K562 (cell line): ENCODE data around the gene MRPS6. TPM values are rescaled to one million over a fixed set of nuclear protein-coding genes. Genes with fewer than 3 reads are reported as not detected.

ENCODE experiments used
- CHCHD3 ChIP-seq: fragments of 250-450 bp; sonication (Bioruptor Pico); IDR thresholded peaks from 2 replicates; pipeline ENCODE4 v2.1.2; 2022; ENCODE audit warnings: mild to moderate bottlenecking
- CTBP1 ChIP-seq: fragments of 450-650 bp; IDR thresholded peaks from 2 replicates; pipeline ENCODE4 v1.6.1; 2016; ENCODE audit warnings: borderline replicate concordance
- ELF4 ChIP-seq: fragments of 450-650 bp; formaldehyde crosslinking; IDR thresholded peaks from 2 replicates; pipeline ENCODE4 v1.4.0; 2022; ENCODE audit warnings: missing genetic modification characterization
- HDAC2 ChIP-seq: fragments of 450-650 bp; IDR thresholded peaks from 2 replicates; pipeline ENCODE4 v1.6.1; 2016; ENCODE audit warnings: mild to moderate bottlenecking
- L3MBTL2 ChIP-seq: fragments of 450-650 bp; IDR thresholded peaks from 2 replicates; pipeline ENCODE4 v1.6.1; 2016; ENCODE audit warnings: mild to moderate bottlenecking, moderate library complexity
- MBD2 ChIP-seq: sonication (generic); IDR thresholded peaks from 2 replicates; pipeline ENCODE4 v1.6.1; 2016; ENCODE audit warnings: low read depth, borderline replicate concordance
- PHF20 ChIP-seq: fragments of 450-650 bp; IDR thresholded peaks from 2 replicates; pipeline ENCODE4 v1.6.1; 2018; ENCODE audit not compliant: partially characterized antibody
- POLR2AphosphoS5 ChIP-seq: IDR thresholded peaks from 2 replicates; pipeline ENCODE4 v1.6.1; 2011; ENCODE audit warnings: mild to moderate bottlenecking, low read depth, low read length, moderate library complexity; ENCODE audit not compliant: control insufficient read depth, insufficient read depth
- RAD51 ChIP-seq: fragments of 450-650 bp; IDR thresholded peaks from 2 replicates; pipeline ENCODE4 v1.7.1; 2016; ENCODE audit warnings: low read depth, mild to moderate bottlenecking, borderline replicate concordance
- SAP30 ChIP-seq: fragments of 200-600 bp; sonication (generic); IDR thresholded peaks from 2 replicates; pipeline ENCODE4 v1.6.1; 2012; ENCODE audit warnings: borderline replicate concordance, low read depth, mild to moderate bottlenecking, moderate library complexity, low read length, control low read depth, inconsistent platforms; ENCODE audit not compliant: insufficient read depth, poor library complexity, severe bottlenecking
- SUPT5H ChIP-seq: fragments of 450-650 bp; IDR thresholded peaks from 2 replicates; pipeline ENCODE4 v1.6.1; 2016
- TAF9B ChIP-seq: fragments of 450-650 bp; IDR thresholded peaks from 2 replicates; pipeline ENCODE4 v1.6.1; 2018; ENCODE audit warnings: mild to moderate bottlenecking; ENCODE audit not compliant: partially characterized antibody
- YY1 ChIP-seq, 3 experiments: IDR thresholded peaks; 2 replicates each; pipeline ENCODE4 v1.6.1; 2011; ENCODE audit warnings: low read length in 2 of 3, mild to moderate bottlenecking in 2 of 3, moderate library complexity in 2 of 3, borderline replicate concordance in 1 of 3, control low read depth in 1 of 3, low read depth in 1 of 3; ENCODE audit not compliant: insufficient read depth in 3 of 3, insufficient replicate concordance in 2 of 3, control insufficient read depth in 1 of 3, insufficient read length in 1 of 3; ENCODE audit errors: extremely low read depth in 1 of 3
- ZFX ChIP-seq: sonication (generic); formaldehyde crosslinking; IDR thresholded peaks from 2 replicates; pipeline ENCODE4 v1.8.0; 2022; ENCODE audit warnings: mild to moderate bottlenecking, missing genetic modification reagents, moderate library complexity
- ZNF668 ChIP-seq: fragments of 250-450 bp; sonication (Bioruptor Pico); IDR thresholded peaks from 2 replicates; pipeline ENCODE4 v1.8.0; 2022; ENCODE audit warnings: mild to moderate bottlenecking, inconsistent platforms
- ZNF696 ChIP-seq: fragments of 250-450 bp; sonication (Bioruptor Pico); conservative IDR thresholded peaks from 2 replicates; pipeline ENCODE4 v1.4.0; 2020; ENCODE audit warnings: mild to moderate bottlenecking, moderate library complexity
- polyA plus RNA-seq, 8 experiments: library from polyadenylated mRNA; depleted of rRNA in 4 of 8; stranded (reverse) in 5 of 8; unstranded in 3 of 8; fragments of >200 nt; fragmentation: Nextera tagmentation in 2 of 8; fragmentation: Illumina TruSeq in 1 of 8; extraction: Ambion mirVana in 2 of 8; extraction: Trizol in 1 of 8; gene quantifications; 2 replicates each; pipeline versions ENCODE4 v1.2.1 to v1.2.3, GENCODE V29; 2011 to 2014; ENCODE audit warnings: inconsistent platforms in 1 of 8, missing spikeins in 1 of 8
- total RNA-seq, 7 experiments: library from RNA; depleted of rRNA in 6 of 7; stranded (reverse); fragments of >200 nt in 6 of 7; fragmentation: Illumina TruSeq in 2 of 7; extraction: Trizol in 2 of 7; gene quantifications; 2 replicates each; pipeline versions ENCODE4 v1.2.1 to v1.2.3, GENCODE V29; 2011 to 2021; ENCODE audit warnings: low replicate concordance in 1 of 7
- TF ChIP-seq, protein P1 (sequence below): fragments of 450-650 bp; IDR thresholded peaks from 2 replicates; pipeline ENCODE4 v1.7.0; 2016; ENCODE audit warnings: borderline replicate concordance
- TF ChIP-seq, protein P2 (sequence below): fragments of 200-800 bp; sonication (Bioruptor generic); IDR thresholded peaks from 2 replicates; pipeline ENCODE4 v1.6.1; 2017; ENCODE audit warnings: missing genetic modification characterization, missing compliant biosample characterization

The MRPS6 gene
- total and polyA plus RNA-seq, 9 of the 15 experiments (the other 6 are each of a cell fraction or from before 2014, with no cell fraction given), result 26.1 to 72.0 (median 39.3) TPM

DNA sequence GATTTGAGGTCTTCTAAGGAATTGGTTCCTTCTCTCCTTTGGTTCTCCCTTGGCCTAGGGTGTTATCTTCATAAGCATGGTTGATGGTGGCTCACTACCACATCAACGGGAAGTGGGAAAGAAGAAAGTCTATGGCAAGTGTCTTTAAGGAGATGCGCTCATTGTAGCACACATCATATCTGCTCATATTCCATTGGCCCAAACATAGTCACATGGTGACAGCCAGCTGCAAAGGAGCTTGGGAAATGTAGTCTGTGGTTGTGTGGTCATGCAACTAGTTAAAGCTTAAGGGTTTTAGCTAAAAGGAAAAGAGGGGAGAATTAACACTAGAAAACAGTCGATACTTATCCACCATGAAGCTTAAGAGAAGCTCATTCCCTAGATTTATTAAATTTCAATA lies 11.4 kb upstream of the MRPS6 start (continued):
- TF ChIP-seq YY1 (IDR thresholded peaks at IDR 0.05; ENCODE audit: borderline replicate concordance in 1 of 3, control insufficient read depth in 1 of 3, extremely low read depth in 1 of 3, insufficient read depth in 3 of 3, insufficient read length in 1 of 3, insufficient replicate concordance in 2 of 3, low read depth in 1 of 3, low read length in 2 of 3) (no peak), TAF9B (no peak), CHCHD3 (CRISPR knock-in tag) (no peak), SAP30 (no peak), ZNF668 (CRISPR knock-in tag) (no peak), ELF4 (no peak), CTBP1 (peak; percentile 50; the same call in 1 of the 2 replicates), RAD51 (peak; percentile 91), SUPT5H (no peak), MBD2 (no peak), POLR2AphosphoS5 (no peak), L3MBTL2 (no peak), PHF20 (no peak), ZFX (no peak), HDAC2 (no peak), ZNF696 (CRISPR knock-in tag) (no peak)
- TF ChIP-seq, protein P1, sequence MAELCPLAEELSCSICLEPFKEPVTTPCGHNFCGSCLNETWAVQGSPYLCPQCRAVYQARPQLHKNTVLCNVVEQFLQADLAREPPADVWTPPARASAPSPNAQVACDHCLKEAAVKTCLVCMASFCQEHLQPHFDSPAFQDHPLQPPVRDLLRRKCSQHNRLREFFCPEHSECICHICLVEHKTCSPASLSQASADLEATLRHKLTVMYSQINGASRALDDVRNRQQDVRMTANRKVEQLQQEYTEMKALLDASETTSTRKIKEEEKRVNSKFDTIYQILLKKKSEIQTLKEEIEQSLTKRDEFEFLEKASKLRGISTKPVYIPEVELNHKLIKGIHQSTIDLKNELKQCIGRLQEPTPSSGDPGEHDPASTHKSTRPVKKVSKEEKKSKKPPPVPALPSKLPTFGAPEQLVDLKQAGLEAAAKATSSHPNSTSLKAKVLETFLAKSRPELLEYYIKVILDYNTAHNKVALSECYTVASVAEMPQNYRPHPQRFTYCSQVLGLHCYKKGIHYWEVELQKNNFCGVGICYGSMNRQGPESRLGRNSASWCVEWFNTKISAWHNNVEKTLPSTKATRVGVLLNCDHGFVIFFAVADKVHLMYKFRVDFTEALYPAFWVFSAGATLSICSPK, result no peak
- TF ChIP-seq, protein P2, sequence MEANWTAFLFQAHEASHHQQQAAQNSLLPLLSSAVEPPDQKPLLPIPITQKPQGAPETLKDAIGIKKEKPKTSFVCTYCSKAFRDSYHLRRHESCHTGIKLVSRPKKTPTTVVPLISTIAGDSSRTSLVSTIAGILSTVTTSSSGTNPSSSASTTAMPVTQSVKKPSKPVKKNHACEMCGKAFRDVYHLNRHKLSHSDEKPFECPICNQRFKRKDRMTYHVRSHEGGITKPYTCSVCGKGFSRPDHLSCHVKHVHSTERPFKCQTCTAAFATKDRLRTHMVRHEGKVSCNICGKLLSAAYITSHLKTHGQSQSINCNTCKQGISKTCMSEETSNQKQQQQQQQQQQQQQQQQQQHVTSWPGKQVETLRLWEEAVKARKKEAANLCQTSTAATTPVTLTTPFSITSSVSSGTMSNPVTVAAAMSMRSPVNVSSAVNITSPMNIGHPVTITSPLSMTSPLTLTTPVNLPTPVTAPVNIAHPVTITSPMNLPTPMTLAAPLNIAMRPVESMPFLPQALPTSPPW, result no peak
